ENCODE results near the gene UVRAG.
"Not testable (repeated sequence)": the region's sequence is repeated elsewhere in the genome, so short reads cannot be mapped to it uniquely, and the experiment has no call there.

UVRAG gene

GRCh38 chr11:75849894-75850293 lies 34.9 kb downstream of the UVRAG start:
- no peak for DNase-seq

GRCh38 chr11:75850787-75851186 lies 35.8 kb downstream of the UVRAG start:
- DNase-seq = no peak

DNA sequence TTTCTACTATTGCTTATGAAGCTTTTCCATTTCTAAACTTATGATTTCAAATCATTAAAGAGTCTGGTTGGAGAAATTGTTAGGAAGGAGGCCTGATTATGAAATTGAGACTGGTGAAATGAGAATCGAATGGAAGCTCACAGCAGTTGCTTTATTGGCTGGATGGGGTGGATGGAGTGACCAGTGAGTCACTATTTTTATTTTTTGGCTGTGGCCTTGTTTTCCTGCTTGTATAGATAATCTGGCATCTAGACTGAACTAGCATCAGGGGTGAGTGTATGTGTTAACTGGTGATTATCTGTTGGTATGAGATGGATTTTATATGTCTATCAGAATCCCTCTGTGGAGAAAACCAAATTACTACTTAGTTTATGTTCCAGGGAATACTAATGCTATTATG lies 36.2 kb downstream of the UVRAG start:
- no peak for DNase-seq

DNA sequence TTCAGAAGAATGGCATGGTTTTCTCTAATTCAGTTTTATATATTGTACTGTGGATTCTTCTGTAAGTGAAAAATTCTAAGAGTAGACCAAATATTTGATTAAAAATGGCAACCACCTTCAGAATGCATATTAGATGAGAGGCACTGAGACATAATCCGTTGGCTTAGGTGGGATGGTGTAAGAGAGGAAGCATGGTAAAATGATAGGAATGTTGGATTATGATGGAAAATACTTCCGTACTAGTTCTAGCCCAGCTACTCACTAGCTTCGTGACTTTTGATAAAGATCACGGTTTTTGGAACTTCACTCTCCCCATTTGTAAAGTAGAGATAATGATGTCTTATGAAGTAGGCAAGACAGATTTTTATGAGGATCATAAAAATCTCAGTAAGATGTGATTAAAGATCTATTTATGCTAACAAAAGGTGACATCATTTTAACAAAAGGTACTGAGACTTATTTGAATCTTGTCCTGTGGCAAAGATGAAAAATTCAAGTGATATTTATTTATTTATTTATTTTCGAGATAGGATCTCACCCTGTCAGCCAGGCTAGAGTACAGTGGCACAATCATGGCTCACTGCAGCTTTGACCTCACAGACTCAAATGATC lies 37.5 kb downstream of the UVRAG start:
- DNase-seq = no peak

- not testable (repeated sequence) for DNase-seq
These were observed 38.6 kb downstream of the UVRAG start for GRCh38 chr11:75853563-75853962.

DNA sequence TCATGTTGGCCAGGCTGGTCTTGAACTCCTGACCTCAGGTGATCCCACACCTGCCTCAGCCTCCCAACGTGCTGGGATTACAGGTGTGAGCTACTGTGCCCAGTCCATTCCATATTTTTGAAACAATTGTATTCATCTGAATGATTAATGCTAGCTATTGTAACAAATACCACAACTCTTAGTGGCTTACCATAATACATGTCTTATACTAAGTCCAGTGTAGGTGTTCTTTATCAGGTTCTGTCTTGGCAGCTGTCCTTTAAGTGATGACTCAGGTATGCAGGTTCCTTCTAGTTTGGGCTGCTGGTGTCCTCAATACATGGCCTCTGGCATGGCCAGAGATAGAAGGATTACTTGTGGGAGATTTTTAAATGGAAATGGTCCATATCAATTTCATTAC lies 39.0 kb downstream of the UVRAG start:
- DNase-seq = no peak

- no peak for DNase-seq
These were observed 40.2 kb downstream of the UVRAG start for GRCh38 chr11:75855206-75855605.

GRCh38 chr11:75856912-75857311 lies 41.9 kb downstream of the UVRAG start:
- no peak for DNase-seq

GRCh38 chr11:75858042-75858441 lies 43.0 kb downstream of the UVRAG start:
- no peak for DNase-seq

DNA sequence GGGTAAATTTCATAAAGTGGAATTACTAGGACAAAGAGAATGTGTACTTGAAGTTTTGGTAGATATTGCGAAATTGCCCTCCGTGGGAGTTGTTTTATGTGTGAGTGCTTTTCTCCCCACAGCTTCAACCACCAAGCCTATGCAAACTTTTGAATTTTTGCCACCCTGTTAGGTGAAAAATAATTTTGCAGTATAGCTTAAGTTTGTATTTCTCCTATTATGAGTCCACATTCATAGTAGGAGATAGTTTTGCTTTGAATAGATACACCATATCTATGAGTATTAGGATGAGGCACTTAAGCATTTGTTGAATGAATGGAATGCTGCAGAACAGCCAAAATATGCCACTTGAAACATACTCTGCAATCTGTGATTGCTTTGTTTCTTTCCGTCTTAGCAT lies 43.6 kb downstream of the UVRAG start:
- no peak for DNase-seq

GRCh38 chr11:75859614-75860013 lies 44.6 kb downstream of the UVRAG start:
- no peak for DNase-seq

GRCh38 chr11:75862437-75862836 lies 47.4 kb downstream of the UVRAG start:
- no peak for DNase-seq

GRCh38 chr11:75867778-75868374 lies 52.9 kb downstream of the UVRAG start:
- DNase-seq = peak; percentile 71

DNA sequence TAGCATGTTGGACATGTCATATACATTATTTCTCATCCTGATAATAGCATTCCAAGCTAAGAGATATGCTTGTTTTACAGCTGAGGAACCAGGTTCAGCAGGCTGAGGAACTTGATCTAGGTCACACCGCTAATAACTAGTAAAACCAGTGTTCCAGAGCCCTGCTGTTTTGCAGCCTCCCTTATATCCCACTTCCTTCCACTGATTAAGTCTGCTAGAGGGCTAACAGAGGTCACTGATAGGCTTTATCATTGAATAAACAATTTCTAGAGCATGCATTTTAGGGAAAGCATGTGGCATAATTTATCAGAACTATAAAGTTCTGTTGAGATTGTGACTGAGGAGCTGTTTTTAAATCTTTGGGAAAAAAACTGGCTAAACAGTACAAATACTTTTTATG lies 54.0 kb downstream of the UVRAG start:
- DNase-seq = no peak

GRCh38 chr11:75869661-75870455 lies 54.8 kb downstream of the UVRAG start:
- no peak for DNase-seq

- no peak for DNase-seq
These were observed 57.9 kb downstream of the UVRAG start for GRCh38 chr11:75872887-75873416.

DNA sequence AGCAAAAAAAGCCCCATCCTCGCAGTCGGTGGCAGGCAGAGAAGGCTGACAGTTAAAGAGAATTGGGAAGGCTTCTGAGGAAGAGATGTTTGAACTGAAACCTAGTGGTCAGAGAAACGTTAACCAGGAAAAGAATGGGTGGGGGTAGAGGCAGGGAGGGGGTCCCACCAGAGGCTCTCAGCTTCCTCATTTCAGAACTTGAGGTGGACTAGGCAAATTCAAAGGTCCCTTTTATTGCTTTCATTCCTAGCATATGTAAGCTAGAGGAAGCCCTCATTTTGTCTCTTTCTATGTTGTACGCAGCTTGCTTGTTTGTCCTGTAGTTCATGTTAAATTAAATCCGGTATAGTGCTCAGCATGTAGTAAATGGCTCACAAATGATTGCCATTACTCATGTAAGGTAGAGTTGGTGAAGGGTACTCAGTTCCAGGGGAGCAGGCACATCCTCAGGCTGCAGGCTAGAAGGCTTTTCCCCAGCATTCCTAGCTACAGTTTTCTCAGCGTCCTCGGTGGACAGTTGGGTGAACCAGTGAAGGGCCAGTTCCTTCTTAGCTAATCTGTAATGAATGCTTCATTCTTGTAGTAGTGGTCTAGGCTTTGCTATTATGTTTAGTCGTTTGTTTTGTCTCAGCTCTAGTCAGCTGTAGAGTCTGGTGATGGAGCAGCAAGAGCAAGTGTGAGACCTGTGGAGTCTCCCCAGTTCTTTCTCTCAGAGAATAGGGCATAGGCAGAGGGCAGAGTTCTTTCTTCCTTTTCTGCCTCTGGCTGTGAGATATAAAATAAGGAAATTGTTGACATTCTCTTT lies 58.6 kb downstream of the UVRAG start:
- DNase-seq = no peak

- DNase-seq = no peak
These were observed 59.8 kb downstream of the UVRAG start for GRCh38 chr11:75874684-75875341.

- not testable (repeated sequence) for DNase-seq
These were observed 62.3 kb downstream of the UVRAG start for GRCh38 chr11:75877327-75877726.

GRCh38 chr11:75877931-75878330 lies 62.9 kb downstream of the UVRAG start:
- not testable (repeated sequence) for DNase-seq

GRCh38 chr11:75878933-75879332 lies 63.9 kb downstream of the UVRAG start:
- no peak for DNase-seq

GRCh38 chr11:75879737-75880136 lies 64.7 kb downstream of the UVRAG start:
- no peak for DNase-seq

DNA sequence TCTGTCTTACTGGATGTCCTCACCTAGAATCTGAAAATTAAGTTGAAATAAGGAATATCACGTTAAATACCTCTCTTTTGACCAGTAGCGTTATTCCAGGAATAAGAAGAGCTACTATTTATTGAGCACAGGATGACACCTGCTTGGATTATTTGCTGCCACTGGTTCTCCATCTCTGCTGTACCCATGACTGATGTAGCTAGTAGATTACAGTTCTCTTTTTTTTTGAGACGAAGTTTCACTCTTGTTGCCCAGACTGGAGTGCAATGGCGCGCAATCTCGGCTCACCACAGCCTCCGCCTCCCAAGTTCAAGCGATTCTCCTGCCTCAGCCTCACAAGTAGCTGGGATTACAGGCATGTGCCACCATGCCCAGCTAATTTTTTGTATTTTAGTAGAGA lies 65.3 kb downstream of the UVRAG start:
- DNase-seq = not testable (repeated sequence)

All from CD4-positive, alpha-beta T cell treated with Interleukin-10 for 1 hour (primary cell).